Prostate gland (tissue), 2 donors: ENCODE data around the gene USP34. TPM values are rescaled to one million over a fixed set of nuclear protein-coding genes. Genes with fewer than 3 reads are reported as not detected.

Experiments
- DNase-seq: peaks from one replicate; pipeline ENCODE4 v3.0.0-alpha.2; 2019; ENCODE audit warnings: low spot score
- H3K27ac ChIP-seq, 2 donors: fragments of 200-600 bp; sonication (generic); 2 replicates each; pipeline ENCODE4 v1.5.1; 2017 to 2019
- H3K27me3 ChIP-seq: fragments of 200-600 bp; sonication (generic); replicated peaks from 2 replicates; pipeline ENCODE4 v1.5.1; 2019; ENCODE audit not compliant: insufficient read depth
- H3K36me3 ChIP-seq, 2 donors: fragments of 200-600 bp; sonication (generic); 1 replicate in 1 of 2; 2 replicates in 1 of 2; pipeline versions ENCODE4 v1.5.1 to v1.8.1; 2017 to 2019
- H3K4me1 ChIP-seq: fragments of 200-600 bp; sonication (generic); replicated peaks from 2 replicates; pipeline ENCODE4 v1.5.1; 2019
- H3K4me3 ChIP-seq, 2 donors: fragments of 200-600 bp; sonication (generic); 2 replicates each; pipeline ENCODE4 v1.5.1; 2017 to 2019
- H3K9me3 ChIP-seq: fragments of 200-600 bp; sonication (generic); 2 replicates; pipeline ENCODE4 v1.5.1; 2017
- CTCF ChIP-seq, 4 experiments: fragments of 200-600 bp in 2 of 4; fragments of 450-650 bp in 2 of 4; sonication (generic) in 2 of 4; IDR thresholded peaks; 1 replicate in 3 of 4; 2 replicates in 1 of 4; pipeline ENCODE4 v1.5.1; 2016 to 2019; ENCODE audit warnings: antibody characterized with exemption in 4 of 4, mild to moderate bottlenecking in 2 of 4, moderate library complexity in 2 of 4
- POLR2A ChIP-seq: fragments of 450-650 bp; IDR thresholded peaks from one replicate; pipeline ENCODE4 v1.6.1; 2016; ENCODE audit warnings: antibody characterized with exemption, mild to moderate bottlenecking
- POLR2AphosphoS5 ChIP-seq: sonication (generic); formaldehyde crosslinking; IDR thresholded peaks from one replicate; pipeline ENCODE4 v1.6.1; 2017; ENCODE audit warnings: antibody characterized with exemption
- WGBS: methylation state at CpG from one replicate; pipeline ENCODE4 v1.1.5; 2018; 5-methylcytosine and 5-hydroxymethylcytosine counted together
- intact Hi-C: fragments of 100-400 bp; cut with DNase I; formaldehyde crosslinking; loops from one replicate; pipeline ENCODE4 v1.14.2; 2022
- total RNA-seq, 2 donors: library from RNA; depleted of rRNA; stranded (reverse); fragments of >200 nt; gene quantifications; one replicate each; pipeline ENCODE4 v1.1.0, GENCODE V29; 2016

The USP34 gene
- total RNA-seq, 2 donors from 2014 or later: 94.1 to 206 TPM

GRCh38 chr2:61338447-61338846 is 132.4 kb downstream of the USP34 start:
- no peaks in the 10 kb centered on the region for H3K36me3 ChIP-seq
- H3K27ac ChIP-seq: no peak overlapping the region

GRCh38 chr2:61335187-61335586 is 135.7 kb downstream of the USP34 start:
- intact Hi-C loops: no loop called here
- TF ChIP-seq POLR2AphosphoS5: no peak
- TF ChIP-seq POLR2A: no peak
- no peak for TF ChIP-seq CTCF (IDR thresholded peaks at IDR 0.05)
- DNase-seq: no peak
- H3K27ac ChIP-seq: no peak overlapping the region
- H3K9me3 ChIP-seq: no peaks in the 10 kb centered on the region
- no peaks in the 10 kb centered on the region for H3K4me1 ChIP-seq
- H3K27me3 ChIP-seq: no peaks in the 10 kb centered on the region
- H3K36me3 ChIP-seq: no peaks in the 10 kb centered on the region
- H3K4me3 ChIP-seq: no peak overlapping the region
- WGBS: 95% methylated on average over 3 of the region's 3 CpGs

More at GRCh38 chr2:61338447-61338846, 132.4 kb downstream of the USP34 start:
- H3K4me3 ChIP-seq: no peak overlapping the region
- H3K4me1 ChIP-seq: no peaks in the 10 kb centered on the region
- no peaks in the 10 kb centered on the region for H3K9me3 ChIP-seq
- DNase-seq: no peak
- H3K27me3 ChIP-seq: no peaks in the 10 kb centered on the region
- intact Hi-C loops: no loop called here
- no peak for TF ChIP-seq POLR2AphosphoS5
- TF ChIP-seq CTCF (IDR thresholded peaks at IDR 0.05): no peak
- TF ChIP-seq POLR2A: no peak

- H3K4me1 ChIP-seq: no peaks in the 10 kb centered on the region
- TF ChIP-seq POLR2A (no peak), POLR2AphosphoS5 (no peak), CTCF (IDR thresholded peaks at IDR 0.05) (no peak)
- H3K27me3 ChIP-seq: no peaks in the 10 kb centered on the region
- no peak overlapping the region for H3K27ac ChIP-seq
- no peak for DNase-seq
- no peak overlapping the region for H3K4me3 ChIP-seq
- H3K9me3 ChIP-seq: no peaks in the 10 kb centered on the region
- H3K36me3 ChIP-seq: no peaks in the 10 kb centered on the region
- 86% methylated on average over 2 of the region's 2 CpGs for WGBS
- intact Hi-C loops: no loop called here
These were observed 136.4 kb downstream of the USP34 start for GRCh38 chr2:61334466-61334865.

GRCh38 chr2:61328707-61329251 is 142.1 kb downstream of the USP34 start:
- Histone ChIP-seq H3K4me1 (no peaks in the 10 kb centered on the region), H3K9me3 (no peaks in the 10 kb centered on the region), H3K27me3 (no peaks in the 10 kb centered on the region), H3K27ac (no peak overlapping the region), H3K36me3 (peaks cover 0 to 4% of the 10 kb centered on the region in 2 donors), H3K4me3 (no peak overlapping the region)
- no peak for TF ChIP-seq POLR2A
- no peak for TF ChIP-seq CTCF (IDR thresholded peaks at IDR 0.05)
- peak; percentile 63 for TF ChIP-seq POLR2AphosphoS5
- intact Hi-C loops: no loop called here
- 63% methylated on average over 11 of the region's 11 CpGs for WGBS
- DNase-seq: no peak

- DNase-seq: no peak
- Histone ChIP-seq H3K27me3 (no peaks in the 10 kb centered on the region), H3K27ac (no peak overlapping the region), H3K4me3 (no peak overlapping the region), H3K4me1 (no peaks in the 10 kb centered on the region), H3K9me3 (no peaks in the 10 kb centered on the region), H3K36me3 (peaks cover 0 to 4% of the 10 kb centered on the region in 2 donors)
- intact Hi-C loops: no loop called here
- TF ChIP-seq POLR2A: no peak
- TF ChIP-seq CTCF (IDR thresholded peaks at IDR 0.05): no peak
- TF ChIP-seq POLR2AphosphoS5: no peak
- 82% methylated on average over 3 of the region's 3 CpGs for WGBS
These were observed 143.7 kb downstream of the USP34 start for GRCh38 chr2:61327173-61327572.
